ENCODE results near the gene SLFN13. TPM values are rescaled to one million over a fixed set of nuclear protein-coding genes. Genes with fewer than 3 reads are reported as not detected.
A peak's percentile ranks its signal among the peaks of the same experiment; 100 is the strongest.

SLFN13 gene
- total RNA-seq, 2 experiments from 2014 or later: not detected

GRCh38 chr17:35453171-35453570, 4.6 kb upstream of the SLFN13 start:
- H3K36me3 ChIP-seq (ENCODE audit: insufficient read depth, low read length): no peaks in the 10 kb centered on the region
- TF ChIP-seq CTCF (conservative IDR thresholded peaks at IDR 0.05; ENCODE audit: low read length) (no peak), EZH2phosphoT487 (IDR thresholded peaks at IDR 0.05; ENCODE audit: borderline replicate concordance, low read depth, low read length) (no peak)
- no peak overlapping the region for H3K4me3 ChIP-seq (ENCODE audit: low read depth, low read length, poor library complexity, severe bottlenecking)
- DNase-seq (ENCODE audit: low spot score): no peak
- no peaks in the 10 kb centered on the region for H4K20me1 ChIP-seq (ENCODE audit: insufficient read depth, low read length)
- no peaks in the 10 kb centered on the region for H3K9me3 ChIP-seq (ENCODE audit: low read length)
- H2AFZ ChIP-seq (ENCODE audit: low read length): no peak overlapping the region
- no peaks in the 10 kb centered on the region for H3K9me2 ChIP-seq (ENCODE audit: insufficient read depth, low read length)
- ChIA-PET CTCF (ENCODE audit: unreplicated experiment) (no interaction called here), POLR2A (no interaction called here)
- no peaks in the 10 kb centered on the region for H3K4me1 ChIP-seq (ENCODE audit: insufficient read depth, low read length, poor library complexity, severe bottlenecking)
- BruUV-seq (replicated peaks): no TSS peak
- no peak overlapping the region for H3K4me2 ChIP-seq (ENCODE audit: low read length)
- no peaks in the 10 kb centered on the region for H3K79me2 ChIP-seq (ENCODE audit: insufficient read depth, low read depth, low read length)
- no peak overlapping the region for H3K27ac ChIP-seq (ENCODE audit: low read depth, low read length, poor library complexity, severe bottlenecking)
- intact Hi-C loops (cut with micrococcal nuclease; ENCODE audit: unreplicated experiment): no loop called here

- no peak for DNase-seq (ENCODE audit: low spot score)
- Histone ChIP-seq H3K27ac (ENCODE audit: low read depth, low read length, poor library complexity, severe bottlenecking) (no peak overlapping the region), H3K36me3 (ENCODE audit: insufficient read depth, low read length) (no peaks in the 10 kb centered on the region), H4K20me1 (ENCODE audit: insufficient read depth, low read length) (no peaks in the 10 kb centered on the region), H3K4me2 (ENCODE audit: low read length) (no peak overlapping the region), H3K4me1 (ENCODE audit: insufficient read depth, low read length, poor library complexity, severe bottlenecking) (no peaks in the 10 kb centered on the region), H3K79me2 (ENCODE audit: insufficient read depth, low read depth, low read length) (no peaks in the 10 kb centered on the region), H3K9me2 (ENCODE audit: insufficient read depth, low read length) (no peaks in the 10 kb centered on the region), H2AFZ (ENCODE audit: low read length) (no peak overlapping the region), H3K9me3 (ENCODE audit: low read length) (no peaks in the 10 kb centered on the region), H3K4me3 (ENCODE audit: low read depth, low read length, poor library complexity, severe bottlenecking) (no peak overlapping the region)
- POLR2A ChIA-PET: no interaction called here
- no peak for TF ChIP-seq EZH2phosphoT487 (IDR thresholded peaks at IDR 0.05; ENCODE audit: borderline replicate concordance, low read depth, low read length)
- TF ChIP-seq CTCF (conservative IDR thresholded peaks at IDR 0.05; ENCODE audit: low read length): no peak
- intact Hi-C loops (cut with micrococcal nuclease; ENCODE audit: unreplicated experiment): no loop called here
- BruUV-seq (replicated peaks): no TSS peak
- CTCF ChIA-PET (ENCODE audit: unreplicated experiment): no interaction called here
These were observed 885 bp upstream of the SLFN13 start for GRCh38 chr17:35449371-35449931.

GRCh38 chr17:35448899-35449227, 297 bp upstream of the SLFN13 start:
- TF ChIP-seq EZH2phosphoT487 (IDR thresholded peaks at IDR 0.05; ENCODE audit: borderline replicate concordance, low read depth, low read length): no peak
- no peak for TF ChIP-seq CTCF (conservative IDR thresholded peaks at IDR 0.05; ENCODE audit: low read length)
- no peaks in the 10 kb centered on the region for H3K9me3 ChIP-seq (ENCODE audit: low read length)
- no peak for DNase-seq (ENCODE audit: low spot score)
- no peaks in the 10 kb centered on the region for H3K9me2 ChIP-seq (ENCODE audit: insufficient read depth, low read length)
- no peaks in the 10 kb centered on the region for H3K79me2 ChIP-seq (ENCODE audit: insufficient read depth, low read depth, low read length)
- no peak overlapping the region for H3K27ac ChIP-seq (ENCODE audit: low read depth, low read length, poor library complexity, severe bottlenecking)
- CTCF ChIA-PET (ENCODE audit: unreplicated experiment): no interaction called here
- POLR2A ChIA-PET: no interaction called here
- intact Hi-C loops (cut with micrococcal nuclease; ENCODE audit: unreplicated experiment): no loop called here
- H3K4me2 ChIP-seq (ENCODE audit: low read length): peak overlapping the region; percentile 50; the same call in 1 of the 2 replicates
- H3K4me1 ChIP-seq (ENCODE audit: insufficient read depth, low read length, poor library complexity, severe bottlenecking): no peaks in the 10 kb centered on the region
- no peaks in the 10 kb centered on the region for H4K20me1 ChIP-seq (ENCODE audit: insufficient read depth, low read length)
- no peak overlapping the region for H3K4me3 ChIP-seq (ENCODE audit: low read depth, low read length, poor library complexity, severe bottlenecking)
- BruUV-seq (replicated peaks): no TSS peak
- no peaks in the 10 kb centered on the region for H3K36me3 ChIP-seq (ENCODE audit: insufficient read depth, low read length)
- H2AFZ ChIP-seq (ENCODE audit: low read length): peak overlapping the region; percentile 55; the same call in 1 of the 2 replicates
